NCI-H187 (cell line): ENCODE data around the gene PLXNB1.
"Not testable (repeated sequence)": the region's sequence is repeated elsewhere in the genome, so short reads cannot be mapped to it uniquely, and the experiment has no call there.

ENCODE experiments used
- DNase-seq, 2 experiments: peaks; one replicate each; lab custom pipeline; 2025; lab: John Stamatoyannopoulos, UW

Gene PLXNB1

GRCh38 chr3:48465531-48466378 lies 35.9 kb upstream of the PLXNB1 start:
- peak; percentile 13 to 59 for DNase-seq

- no peak for DNase-seq
Observed at GRCh38 chr3:48465237-48465530, 35.3 kb upstream of the PLXNB1 start.

- DNase-seq: no peak
Observed at GRCh38 chr3:48464713-48465221, 34.9 kb upstream of the PLXNB1 start.

- DNase-seq: no peak
Observed at GRCh38 chr3:48463703-48464102, 33.8 kb upstream of the PLXNB1 start.

- DNase-seq: not testable (repeated sequence)
Observed at GRCh38 chr3:48461767-48462166, 31.9 kb upstream of the PLXNB1 start.

GRCh38 chr3:48460517-48460902 lies 30.6 kb upstream of the PLXNB1 start:
- no peak for DNase-seq

GRCh38 chr3:48459773-48460516 lies 30.1 kb upstream of the PLXNB1 start:
- no peak for DNase-seq

- no peak for DNase-seq
Observed at GRCh38 chr3:48459331-48459730, 29.4 kb upstream of the PLXNB1 start.

GRCh38 chr3:48456456-48456855 lies 26.6 kb upstream of the PLXNB1 start:
- DNase-seq: no peak

- DNase-seq: peak; percentile 34 to 69
Observed at GRCh38 chr3:48451270-48451669, 21.4 kb upstream of the PLXNB1 start.

- peak; percentile 34 to 50 for DNase-seq
Observed at GRCh38 chr3:48446425-48447193, 16.7 kb upstream of the PLXNB1 start, which contains the start of gene ATRIP. Gene ATRIP (plus strand): TSS chr3:48446737. CDS start chr3:48446846, 109 bp downstream.

GRCh38 chr3:48446043-48446424 lies 16.1 kb upstream of the PLXNB1 start:
- no peak for DNase-seq

GRCh38 chr3:48445277-48445882 lies 15.5 kb upstream of the PLXNB1 start:
- DNase-seq: no peak

- DNase-seq: no peak
Observed at GRCh38 chr3:48441940-48442339, 12.1 kb upstream of the PLXNB1 start.

- no peak for DNase-seq
Observed at GRCh38 chr3:48440590-48440958, 10.7 kb upstream of the PLXNB1 start.

- DNase-seq: peak; percentile 78 to 90
Observed at GRCh38 chr3:48439820-48440589, 10.1 kb upstream of the PLXNB1 start, which contains the start of the genes CCDC51 and TMA7. Gene CCDC51 (minus strand): TSS chr3:48440119. CDS start chr3:48435128, 4,991 bp downstream. Gene TMA7 (plus strand): TSS chr3:48440257. CDS start chr3:48440297, 40 bp downstream.

GRCh38 chr3:48437812-48438211 lies 7.9 kb upstream of the PLXNB1 start:
- DNase-seq: no peak

- DNase-seq: no peak
Observed at GRCh38 chr3:48436855-48437254, 7.0 kb upstream of the PLXNB1 start.

GRCh38 chr3:48436477-48436787 lies 6.5 kb upstream of the PLXNB1 start:
- DNase-seq: no peak

GRCh38 chr3:48435774-48436476 lies 6.0 kb upstream of the PLXNB1 start:
- DNase-seq: peak; percentile 14 to 46

- DNase-seq: no peak
Observed at GRCh38 chr3:48435223-48435595, 5.3 kb upstream of the PLXNB1 start.
